ENCODE data around the gene SLC35E3. TPM values are rescaled to one million over a fixed set of nuclear protein-coding genes. Genes with fewer than 3 reads are reported as not detected.
A peak's percentile ranks its signal among the peaks of the same experiment; 100 is the strongest.

The SLC35E3 gene
- total RNA-seq, 1 donor from 2014 or later, result 9.4 TPM

DNA sequence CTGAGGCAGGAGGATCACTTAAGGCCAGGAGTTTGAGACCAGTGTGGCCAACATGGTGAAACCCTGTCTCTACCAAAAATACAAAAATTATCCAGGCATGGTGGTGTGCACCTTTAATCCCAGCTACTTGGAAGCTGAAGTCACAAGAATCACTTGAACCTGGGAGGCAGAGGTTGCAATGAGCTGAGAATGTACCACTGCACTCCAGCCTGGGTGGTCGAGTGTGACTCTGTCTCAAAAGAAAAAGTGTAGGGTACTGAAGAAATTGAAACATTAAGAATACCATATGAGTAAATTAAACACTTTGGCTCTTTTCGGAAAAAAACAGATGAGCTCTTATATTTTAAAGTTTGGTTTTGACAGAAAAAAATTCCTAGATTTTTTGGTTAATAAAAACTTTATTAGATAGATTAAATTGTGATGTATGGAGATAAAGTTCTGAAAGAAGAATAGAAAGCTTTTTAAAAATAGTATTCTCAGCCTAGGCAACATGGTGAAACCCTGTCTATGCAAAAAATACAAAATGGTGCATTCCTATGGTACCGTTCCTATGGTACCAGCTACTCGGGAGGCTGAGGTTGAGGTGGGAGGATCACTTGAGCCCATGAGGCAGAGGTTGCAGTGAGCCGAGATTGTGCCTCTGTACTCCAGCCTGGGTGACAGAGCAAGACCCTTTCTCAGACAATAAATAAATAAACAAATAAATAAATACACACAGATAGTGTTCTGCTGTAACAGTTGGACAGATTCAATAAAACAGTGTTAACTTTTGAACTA, 82.1 kb downstream of the SLC35E3 start:
- no peaks in the 10 kb centered on the region for H3K27me3 Mint-ChIP-seq (ENCODE audit: low read depth)
- intact Hi-C loops (cut with micrococcal nuclease), result loop anchor here (2.0 kb wide), 1 partner anchor 19 kb away; the partner anchor contains the start of gene MDM2
- H3K4me1 Mint-ChIP-seq (ENCODE audit: low read depth), result peaks cover 22% of the 10 kb centered on the region
- H3K36me3 Mint-ChIP-seq (ENCODE audit: low read depth), result peaks cover 82% of the 10 kb centered on the region
- H3K9me3 Mint-ChIP-seq, result no peaks in the 10 kb centered on the region
- no peak overlapping the region for H3K4me3 Mint-ChIP-seq (ENCODE audit: low read depth)
- H3K27ac Mint-ChIP-seq, result no peak overlapping the region
- DNase-seq (ENCODE audit: low spot score), result no peak

DNA sequence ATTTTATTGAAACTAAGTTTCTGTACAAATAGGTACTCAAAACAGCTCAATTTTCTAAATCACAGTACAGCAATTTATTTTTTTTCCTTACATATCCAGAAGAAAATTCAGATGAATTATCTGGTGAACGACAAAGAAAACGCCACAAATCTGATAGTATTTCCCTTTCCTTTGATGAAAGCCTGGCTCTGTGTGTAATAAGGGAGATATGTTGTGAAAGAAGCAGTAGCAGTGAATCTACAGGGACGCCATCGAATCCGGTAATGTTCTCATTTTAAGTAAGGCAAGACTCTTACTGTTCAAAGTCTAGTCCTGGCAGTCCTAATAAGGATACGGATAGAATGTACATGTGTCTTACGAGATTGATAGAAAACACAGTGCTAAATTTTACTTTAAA, 82.7 kb downstream of the SLC35E3 start:
- intact Hi-C loops (cut with micrococcal nuclease), result no loop called here
- DNase-seq (ENCODE audit: low spot score), result no peak
- H3K27ac Mint-ChIP-seq, result peak overlapping the region; percentile 5
- H3K9me3 Mint-ChIP-seq, result no peaks in the 10 kb centered on the region
- peaks cover 19% of the 10 kb centered on the region for H3K4me1 Mint-ChIP-seq (ENCODE audit: low read depth)
- H3K36me3 Mint-ChIP-seq (ENCODE audit: low read depth), result peaks cover 78% of the 10 kb centered on the region
- no peaks in the 10 kb centered on the region for H3K27me3 Mint-ChIP-seq (ENCODE audit: low read depth)
- no peak overlapping the region for H3K4me3 Mint-ChIP-seq (ENCODE audit: low read depth)

Other genes starting within 250 kb of the SLC35E3 start
- gene RAP1B, start 135.3 kb upstream of the SLC35E3 start, total RNA-seq, result 174 and 182 TPM in 2 replicates
- 101 and 106 TPM in 2 replicates for gene NUP107, start 59.2 kb upstream of the SLC35E3 start, total RNA-seq
- 180 and 194 TPM in 2 replicates for gene MDM2, start 62.0 kb downstream of the SLC35E3 start, total RNA-seq
- gene CPM, start 187.0 kb downstream of the SLC35E3 start, total RNA-seq, result 48.1 and 49.7 TPM in 2 replicates

Measured in activated T-helper 2 cell treated with anti-CD3 and anti-CD28 coated beads, Interferon-gamma antibody, Interleukin-2, Interleukin-4, amounts not matched to agents 10 μg/mL and 5 μg/mL and 100 μg/mL, durations not matched to agents 14 hours and 24 hours and 36 hours (primary cell).